ENCODE measurements around the gene ATP23.

Gene ATP23

GRCh38 chr12:57908511-57908910 lies 32.9 kb upstream of the ATP23 start:
- DNase-seq (ENCODE audit: low read depth): no peak

GRCh38 chr12:57909056-57909455 lies 32.3 kb upstream of the ATP23 start:
- DNase-seq (ENCODE audit: low read depth): no peak

GRCh38 chr12:57909611-57910010 lies 31.8 kb upstream of the ATP23 start:
- DNase-seq (ENCODE audit: low read depth): no peak

- DNase-seq (ENCODE audit: low read depth): no peak
These were observed 23.2 kb upstream of the ATP23 start for GRCh38 chr12:57918147-57918546.

- no peak for DNase-seq (ENCODE audit: low read depth)
These were observed 14.3 kb upstream of the ATP23 start for GRCh38 chr12:57927086-57927485.

GRCh38 chr12:57929092-57929830 lies 12.1 kb upstream of the ATP23 start:
- DNase-seq (ENCODE audit: low read depth): no peak

- no peak for DNase-seq (ENCODE audit: low read depth)
These were observed 6.5 kb upstream of the ATP23 start for GRCh38 chr12:57934819-57935218.

- DNase-seq (ENCODE audit: low read depth): no peak
These were observed 6.0 kb upstream of the ATP23 start for GRCh38 chr12:57935331-57935730.

- peak; percentile 84 for DNase-seq (ENCODE audit: low read depth)
These were observed 5.4 kb upstream of the ATP23 start for GRCh38 chr12:57935839-57936512.

- no peak for DNase-seq (ENCODE audit: low read depth)
These were observed 4.9 kb upstream of the ATP23 start for GRCh38 chr12:57936513-57936883.

- DNase-seq (ENCODE audit: low read depth): no peak
These were observed 2.1 kb upstream of the ATP23 start for GRCh38 chr12:57939291-57939690.

- DNase-seq (ENCODE audit: low read depth): no peak
These were observed 1.1 kb upstream of the ATP23 start for GRCh38 chr12:57940052-57940914.

- DNase-seq (ENCODE audit: low read depth): no peak
These were observed 527 bp upstream of the ATP23 start for GRCh38 chr12:57940915-57941164.

GRCh38 chr12:57943438-57944080 lies 2.2 kb downstream of the ATP23 start:
- DNase-seq (ENCODE audit: low read depth): no peak

GRCh38 chr12:57944313-57945023 lies 3.1 kb downstream of the ATP23 start:
- DNase-seq (ENCODE audit: low read depth): no peak

GRCh38 chr12:57952766-57953165 lies 11.4 kb downstream of the ATP23 start:
- no peak for DNase-seq (ENCODE audit: low read depth)

- DNase-seq (ENCODE audit: low read depth): no peak
These were observed 13.4 kb downstream of the ATP23 start for GRCh38 chr12:57954768-57955167.

- no peak for DNase-seq (ENCODE audit: low read depth)
These were observed 16.8 kb downstream of the ATP23 start for GRCh38 chr12:57958061-57958657.

- no peak for DNase-seq (ENCODE audit: low read depth)
These were observed 23.1 kb downstream of the ATP23 start for GRCh38 chr12:57964421-57964820.

GRCh38 chr12:57965766-57966165 lies 24.4 kb downstream of the ATP23 start:
- no peak for DNase-seq (ENCODE audit: low read depth)

GRCh38 chr12:57966536-57966935 lies 25.2 kb downstream of the ATP23 start:
- no peak for DNase-seq (ENCODE audit: low read depth)

All from activated T-helper 9 cell treated with anti-CD3 and anti-CD28 coated beads, Interleukin-2, amount 50 U/mL, for 16 hours (primary cell).